ENCODE measurements around the gene ANKRD13A. TPM values are rescaled to one million over a fixed set of nuclear protein-coding genes. Genes with fewer than 3 reads are reported as not detected.

Gene ANKRD13A
- total RNA-seq, 2 experiments from 2014 or later: 38.2 to 39.8 TPM

- intact Hi-C loops (cut with DNase I, micrococcal nuclease): no loop called here
- Mint-ChIP-seq H3K27me3 (no peaks in the 10 kb centered on the region), H3K27ac (peak overlapping the region; percentile 42), H3K4me3 (no peak overlapping the region), H3K4me1 (peaks cover 1% of the 10 kb centered on the region), H3K9me3 (ENCODE audit: low read depth) (no peaks in the 10 kb centered on the region), H3K36me3 (ENCODE audit: low read depth) (peaks cover 38% of the 10 kb centered on the region)
- ATAC-seq: peak; percentile 47
- ChIA-PET CTCF (interaction anchor here (1.0 kb wide), 1 partner anchor 9 kb away, joined by 3 read pairs; no protein-coding TSS in a partner anchor), POLR2A (interaction anchor here (0.7 kb wide), 1 partner anchor 27 kb away, joined by 4 read pairs; no protein-coding TSS in a partner anchor)
- no peak for DNase-seq
Measured at GRCh38 chr12:109962398-109962797, 36.8 kb upstream of the ANKRD13A start.

- Mint-ChIP-seq H3K27me3 (no peaks in the 10 kb centered on the region), H3K4me1 (peaks cover 10% of the 10 kb centered on the region), H3K27ac (peak overlapping the region; percentile 2), H3K9me3 (ENCODE audit: low read depth) (no peaks in the 10 kb centered on the region), H3K36me3 (ENCODE audit: low read depth) (peaks cover 34% of the 10 kb centered on the region), H3K4me3 (no peak overlapping the region)
- ATAC-seq (no peak), DNase-seq (no peak)
- intact Hi-C loops (cut with DNase I, micrococcal nuclease): no loop called here
- ChIA-PET POLR2A (interaction anchor here (0.6 kb wide), 1 partner anchor 1207 kb away, joined by 4 read pairs; no protein-coding TSS in a partner anchor), CTCF (interaction anchor here (1.2 kb wide), 1 partner anchor 23 kb away, joined by 3 read pairs; no protein-coding TSS in a partner anchor)
Measured at GRCh38 chr12:109963330-109963729, 35.9 kb upstream of the ANKRD13A start.

GRCh38 chr12:109963743-109964429, 35.3 kb upstream of the ANKRD13A start:
- no peak for DNase-seq
- no peaks in the 10 kb centered on the region for H3K9me3 Mint-ChIP-seq (ENCODE audit: low read depth)
- POLR2A ChIA-PET: interaction anchor here (0.6 kb wide), 1 partner anchor 1207 kb away, joined by 4 read pairs; no protein-coding TSS in a partner anchor
- intact Hi-C loops (cut with DNase I, micrococcal nuclease): no loop called here
- no peak overlapping the region for H3K4me3 Mint-ChIP-seq
- H3K4me1 Mint-ChIP-seq: peaks cover 10% of the 10 kb centered on the region
- ATAC-seq: no peak
- peak overlapping the region; percentile 62 for H3K27ac Mint-ChIP-seq
- CTCF ChIA-PET: interaction anchor here (1.2 kb wide), 1 partner anchor 24 kb away, joined by 3 read pairs; no protein-coding TSS in a partner anchor
- peaks cover 29% of the 10 kb centered on the region for H3K36me3 Mint-ChIP-seq (ENCODE audit: low read depth)
- H3K27me3 Mint-ChIP-seq: no peaks in the 10 kb centered on the region

GRCh38 chr12:109966546-109966945, 32.7 kb upstream of the ANKRD13A start:
- ChIA-PET POLR2A (no interaction called here), CTCF (interaction anchor here (1.1 kb wide), 1 partner anchor 28 kb away, joined by 4 read pairs; no protein-coding TSS in a partner anchor)
- ATAC-seq (no peak), DNase-seq (no peak)
- Mint-ChIP-seq H3K27me3 (no peaks in the 10 kb centered on the region), H3K27ac (peak overlapping the region; percentile 67), H3K4me3 (no peak overlapping the region), H3K36me3 (ENCODE audit: low read depth) (peaks cover 33% of the 10 kb centered on the region), H3K9me3 (ENCODE audit: low read depth) (no peaks in the 10 kb centered on the region), H3K4me1 (peaks cover 12% of the 10 kb centered on the region)
- intact Hi-C loops (cut with DNase I, micrococcal nuclease): no loop called here

- DNase-seq (no peak), ATAC-seq (peak; percentile 66)
- Mint-ChIP-seq H3K4me3 (no peak overlapping the region), H3K4me1 (peaks cover 12% of the 10 kb centered on the region), H3K27me3 (no peaks in the 10 kb centered on the region), H3K36me3 (ENCODE audit: low read depth) (peaks cover 39% of the 10 kb centered on the region), H3K9me3 (ENCODE audit: low read depth) (no peaks in the 10 kb centered on the region), H3K27ac (peak overlapping the region; percentile 58)
- CTCF ChIA-PET: interaction anchor here (0.6 to 1.1 kb wide), 4 partner anchors 27 to 134 kb away, joined by 3 to 4 read pairs (median 3); partner anchors contain the start of gene ANKRD13A
- intact Hi-C loops (cut with DNase I, micrococcal nuclease): no loop called here
- POLR2A ChIA-PET: no interaction called here
Measured at GRCh38 chr12:109967383-109968031, 31.7 kb upstream of the ANKRD13A start.

GRCh38 chr12:109968032-109968420, 31.2 kb upstream of the ANKRD13A start:
- ATAC-seq (peak; percentile 82), DNase-seq (no peak)
- H3K36me3 Mint-ChIP-seq (ENCODE audit: low read depth): peaks cover 41% of the 10 kb centered on the region
- POLR2A ChIA-PET: no interaction called here
- intact Hi-C loops (cut with DNase I, micrococcal nuclease): no loop called here
- H3K27me3 Mint-ChIP-seq: no peaks in the 10 kb centered on the region
- CTCF ChIA-PET: interaction anchor here (0.6 to 1.1 kb wide), 3 partner anchors 29 to 133 kb away, joined by 3 read pairs; partner anchors contain the start of gene ANKRD13A
- H3K27ac Mint-ChIP-seq: peak overlapping the region; percentile 58
- no peak overlapping the region for H3K4me3 Mint-ChIP-seq
- H3K4me1 Mint-ChIP-seq: peaks cover 12% of the 10 kb centered on the region
- H3K9me3 Mint-ChIP-seq (ENCODE audit: low read depth): no peaks in the 10 kb centered on the region

- no peak overlapping the region for H3K4me3 Mint-ChIP-seq
- DNase-seq (no peak), ATAC-seq (no peak)
- H3K27ac Mint-ChIP-seq: no peak overlapping the region
- intact Hi-C loops (cut with DNase I, micrococcal nuclease): no loop called here
- no peaks in the 10 kb centered on the region for H3K9me3 Mint-ChIP-seq (ENCODE audit: low read depth)
- H3K36me3 Mint-ChIP-seq (ENCODE audit: low read depth): peaks cover 48% of the 10 kb centered on the region
- CTCF ChIA-PET: interaction anchor here (0.7 to 1.3 kb wide), 2 partner anchors 45 to 233 kb away, joined by 3 to 4 read pairs; no protein-coding TSS in a partner anchor
- peaks cover 19% of the 10 kb centered on the region for H3K4me1 Mint-ChIP-seq
- H3K27me3 Mint-ChIP-seq: no peaks in the 10 kb centered on the region
- POLR2A ChIA-PET: no interaction called here
Measured at GRCh38 chr12:109968801-109969200, 30.4 kb upstream of the ANKRD13A start.

- ChIA-PET CTCF (interaction anchor here (0.7 to 0.9 kb wide), 2 partner anchors 69 to 257 kb away, joined by 3 read pairs; no protein-coding TSS in a partner anchor), POLR2A (interaction anchor here (0.6 to 0.7 kb wide), 4 partner anchors 22 to 796 kb away, joined by 3 to 11 read pairs (median 8); no protein-coding TSS in a partner anchor)
- no peak for ATAC-seq
- Mint-ChIP-seq H3K4me1 (peaks cover 22% of the 10 kb centered on the region), H3K4me3 (no peak overlapping the region), H3K27me3 (no peaks in the 10 kb centered on the region), H3K36me3 (ENCODE audit: low read depth) (peaks cover 56% of the 10 kb centered on the region), H3K9me3 (ENCODE audit: low read depth) (no peaks in the 10 kb centered on the region), H3K27ac (no peak overlapping the region)
- no peak for DNase-seq
- intact Hi-C loops (cut with DNase I, micrococcal nuclease): loop anchor here (2.0 to 5.0 kb wide), 2 partner anchors 22 to 34 kb away; no protein-coding TSS in a partner anchor
Measured at GRCh38 chr12:109972821-109973220, 26.4 kb upstream of the ANKRD13A start.

GRCh38 chr12:109981311-109981710, 17.9 kb upstream of the ANKRD13A start:
- Mint-ChIP-seq H3K27ac (peak overlapping the region; percentile 93), H3K27me3 (no peaks in the 10 kb centered on the region), H3K36me3 (ENCODE audit: low read depth) (peaks cover 69% of the 10 kb centered on the region), H3K4me1 (peaks cover 69% of the 10 kb centered on the region), H3K4me3 (peak overlapping the region; percentile 44), H3K9me3 (ENCODE audit: low read depth) (peaks cover 8% of the 10 kb centered on the region)
- intact Hi-C loops (cut with DNase I, micrococcal nuclease): loop anchor here (1.0 to 2.0 kb wide), 2 partner anchors 13 to 15 kb away; partner anchors contain the start of gene GIT2 (in 1 of the 2)
- ATAC-seq (peak; percentile 91), DNase-seq (peak; percentile 84)
- POLR2A ChIA-PET: interaction anchor here (1.4 kb wide), 1 partner anchor 23 kb away, joined by 4 read pairs; no protein-coding TSS in a partner anchor
- CTCF ChIA-PET: interaction anchor here (0.6 to 1.2 kb wide), 5 partner anchors 12 to 39 kb away, joined by 3 to 5 read pairs (median 4); no protein-coding TSS in a partner anchor

- DNase-seq: no peak
- Mint-ChIP-seq H3K27me3 (no peaks in the 10 kb centered on the region), H3K4me1 (peaks cover 67% of the 10 kb centered on the region), H3K9me3 (ENCODE audit: low read depth) (peaks cover 8% of the 10 kb centered on the region), H3K4me3 (peak overlapping the region; percentile 44), H3K27ac (peak overlapping the region; percentile 93), H3K36me3 (ENCODE audit: low read depth) (peaks cover 66% of the 10 kb centered on the region)
- CTCF ChIA-PET: interaction anchor here (0.9 to 1.0 kb wide), 3 partner anchors 11 to 38 kb away, joined by 3 to 5 read pairs (median 4); no protein-coding TSS in a partner anchor
- no peak for ATAC-seq
- intact Hi-C loops (cut with DNase I, micrococcal nuclease): no loop called here
- POLR2A ChIA-PET: interaction anchor here (1.4 kb wide), 1 partner anchor 22 kb away, joined by 4 read pairs; no protein-coding TSS in a partner anchor
Measured at GRCh38 chr12:109982210-109982609, 17.0 kb upstream of the ANKRD13A start.

All from activated CD4-positive, alpha-beta T cell treated with anti-CD3 and anti-CD28 coated beads for 36 hours (primary cell).